ENCODE results near the gene LY6G6C.

DNA sequence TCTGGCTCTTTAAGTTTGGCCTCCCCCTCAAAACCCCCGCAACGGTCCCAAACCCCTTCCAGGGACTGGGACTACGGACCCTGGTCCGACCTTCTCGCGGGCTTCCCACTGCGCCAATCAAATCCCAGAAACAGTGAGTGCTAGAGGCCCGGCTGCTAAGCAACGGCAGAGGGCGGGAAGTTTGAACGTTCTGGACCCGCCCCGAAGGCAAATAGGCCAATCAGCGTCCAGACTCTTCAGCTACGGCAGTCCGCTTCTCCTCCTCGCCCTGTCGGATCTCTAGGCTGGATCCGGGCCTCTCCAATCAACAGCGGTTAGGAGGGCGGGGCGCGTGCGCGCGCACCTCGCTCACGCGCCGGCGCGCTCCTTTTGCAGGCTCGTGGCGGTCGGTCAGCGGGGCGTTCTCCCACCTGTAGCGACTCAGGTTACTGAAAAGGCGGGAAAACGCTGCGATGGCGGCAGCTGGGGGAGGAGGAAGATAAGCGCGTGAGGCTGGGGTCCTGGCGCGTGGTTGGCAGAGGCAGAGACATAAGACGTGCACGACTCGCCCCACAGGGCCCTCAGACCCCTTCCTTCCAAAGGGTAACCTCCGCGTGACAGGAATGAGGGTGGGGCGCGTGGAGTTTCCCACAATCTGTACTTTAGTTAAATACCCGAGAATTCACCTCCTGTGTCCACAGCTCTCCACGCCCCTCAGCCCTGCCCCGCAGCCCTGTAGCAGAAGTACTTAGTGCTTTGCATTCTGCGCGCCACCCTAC lies 18.3 kb upstream of the LY6G6C start, which contains the start of gene MSH5:
- TF ChIP-seq SP3 (tag by site-specific recombination; IDR thresholded peaks at IDR 0.05), result peak; percentile 92
- TF ChIP-seq, protein P1, sequence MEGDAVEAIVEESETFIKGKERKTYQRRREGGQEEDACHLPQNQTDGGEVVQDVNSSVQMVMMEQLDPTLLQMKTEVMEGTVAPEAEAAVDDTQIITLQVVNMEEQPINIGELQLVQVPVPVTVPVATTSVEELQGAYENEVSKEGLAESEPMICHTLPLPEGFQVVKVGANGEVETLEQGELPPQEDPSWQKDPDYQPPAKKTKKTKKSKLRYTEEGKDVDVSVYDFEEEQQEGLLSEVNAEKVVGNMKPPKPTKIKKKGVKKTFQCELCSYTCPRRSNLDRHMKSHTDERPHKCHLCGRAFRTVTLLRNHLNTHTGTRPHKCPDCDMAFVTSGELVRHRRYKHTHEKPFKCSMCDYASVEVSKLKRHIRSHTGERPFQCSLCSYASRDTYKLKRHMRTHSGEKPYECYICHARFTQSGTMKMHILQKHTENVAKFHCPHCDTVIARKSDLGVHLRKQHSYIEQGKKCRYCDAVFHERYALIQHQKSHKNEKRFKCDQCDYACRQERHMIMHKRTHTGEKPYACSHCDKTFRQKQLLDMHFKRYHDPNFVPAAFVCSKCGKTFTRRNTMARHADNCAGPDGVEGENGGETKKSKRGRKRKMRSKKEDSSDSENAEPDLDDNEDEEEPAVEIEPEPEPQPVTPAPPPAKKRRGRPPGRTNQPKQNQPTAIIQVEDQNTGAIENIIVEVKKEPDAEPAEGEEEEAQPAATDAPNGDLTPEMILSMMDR (tag by site-specific recombination; IDR thresholded peaks at IDR 0.05), result no peak
- TF ChIP-seq ZNF677 (tag by site-specific recombination; IDR thresholded peaks at IDR 0.05), result no peak
- TF ChIP-seq, protein P2, sequence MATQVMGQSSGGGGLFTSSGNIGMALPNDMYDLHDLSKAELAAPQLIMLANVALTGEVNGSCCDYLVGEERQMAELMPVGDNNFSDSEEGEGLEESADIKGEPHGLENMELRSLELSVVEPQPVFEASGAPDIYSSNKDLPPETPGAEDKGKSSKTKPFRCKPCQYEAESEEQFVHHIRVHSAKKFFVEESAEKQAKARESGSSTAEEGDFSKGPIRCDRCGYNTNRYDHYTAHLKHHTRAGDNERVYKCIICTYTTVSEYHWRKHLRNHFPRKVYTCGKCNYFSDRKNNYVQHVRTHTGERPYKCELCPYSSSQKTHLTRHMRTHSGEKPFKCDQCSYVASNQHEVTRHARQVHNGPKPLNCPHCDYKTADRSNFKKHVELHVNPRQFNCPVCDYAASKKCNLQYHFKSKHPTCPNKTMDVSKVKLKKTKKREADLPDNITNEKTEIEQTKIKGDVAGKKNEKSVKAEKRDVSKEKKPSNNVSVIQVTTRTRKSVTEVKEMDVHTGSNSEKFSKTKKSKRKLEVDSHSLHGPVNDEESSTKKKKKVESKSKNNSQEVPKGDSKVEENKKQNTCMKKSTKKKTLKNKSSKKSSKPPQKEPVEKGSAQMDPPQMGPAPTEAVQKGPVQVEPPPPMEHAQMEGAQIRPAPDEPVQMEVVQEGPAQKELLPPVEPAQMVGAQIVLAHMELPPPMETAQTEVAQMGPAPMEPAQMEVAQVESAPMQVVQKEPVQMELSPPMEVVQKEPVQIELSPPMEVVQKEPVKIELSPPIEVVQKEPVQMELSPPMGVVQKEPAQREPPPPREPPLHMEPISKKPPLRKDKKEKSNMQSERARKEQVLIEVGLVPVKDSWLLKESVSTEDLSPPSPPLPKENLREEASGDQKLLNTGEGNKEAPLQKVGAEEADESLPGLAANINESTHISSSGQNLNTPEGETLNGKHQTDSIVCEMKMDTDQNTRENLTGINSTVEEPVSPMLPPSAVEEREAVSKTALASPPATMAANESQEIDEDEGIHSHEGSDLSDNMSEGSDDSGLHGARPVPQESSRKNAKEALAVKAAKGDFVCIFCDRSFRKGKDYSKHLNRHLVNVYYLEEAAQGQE (tag by site-specific recombination; IDR thresholded peaks at IDR 0.05), result no peak
- TF ChIP-seq ZNF138 (tag by site-specific recombination; IDR thresholded peaks at IDR 0.05; ENCODE audit: borderline replicate concordance), result no peak
